GM21825 (cell line): ENCODE results near the gene EDC4.

ENCODE experiments used
- ATAC-seq: cut with Tn5 transposase; IDR thresholded peaks from one replicate; pipeline ENCODE4 v1.9.1; 2021; ENCODE audit warnings: mild to moderate bottlenecking, moderate library complexity; ENCODE audit not compliant: unreplicated experiment

EDC4 gene

GRCh38 chr16:67927131-67927941, 54.5 kb downstream of the EDC4 start:
- ATAC-seq: no peak

GRCh38 chr16:67928147-67928546, 55.3 kb downstream of the EDC4 start:
- ATAC-seq: no peak

GRCh38 chr16:67928561-67929364, 55.9 kb downstream of the EDC4 start:
- ATAC-seq: peak; percentile 40

GRCh38 chr16:67930191-67930590, 57.3 kb downstream of the EDC4 start:
- no peak for ATAC-seq

- ATAC-seq: no peak
Observed at GRCh38 chr16:67930678-67931211, 57.9 kb downstream of the EDC4 start.
